Epidermal melanocyte (primary cell): ENCODE data around the gene SSBP2.

Experiments used
- DNase-seq: peaks from one replicate; pipeline ENCODE4 v3.0.0; 2011; ENCODE audit warnings: low spot score; ENCODE audit not compliant: insufficient read length

Gene SSBP2

GRCh38 chr5:81397176-81397575 is 353.7 kb downstream of the SSBP2 start:
- DNase-seq = no peak

- DNase-seq = no peak
These were observed 355.6 kb downstream of the SSBP2 start for GRCh38 chr5:81395262-81395661.

GRCh38 chr5:81393783-81394718 is 356.8 kb downstream of the SSBP2 start, which contains the start of gene ACOT12:
Gene ACOT12 (minus strand): TSS chr5:81394134. CDS start chr5:81394114, 20 bp downstream.
- DNase-seq = no peak

DNA sequence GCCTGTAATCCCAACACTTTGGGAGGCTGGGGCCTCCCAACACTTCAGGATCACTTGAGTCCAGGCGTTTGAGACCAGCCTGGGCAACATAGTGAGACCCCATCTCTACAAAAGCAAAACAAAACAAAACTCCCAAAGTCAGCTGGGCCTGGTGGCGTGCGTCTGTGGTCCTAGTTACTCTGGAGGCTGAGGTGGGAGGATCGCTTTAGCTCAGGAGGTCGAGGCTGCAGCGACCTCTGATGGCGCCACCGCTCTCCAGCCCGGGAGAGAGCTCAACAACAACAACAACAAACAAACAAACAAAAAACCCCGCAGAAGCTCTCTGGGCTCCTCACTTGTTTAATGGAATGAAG is 357.5 kb downstream of the SSBP2 start:
- DNase-seq = no peak

DNA sequence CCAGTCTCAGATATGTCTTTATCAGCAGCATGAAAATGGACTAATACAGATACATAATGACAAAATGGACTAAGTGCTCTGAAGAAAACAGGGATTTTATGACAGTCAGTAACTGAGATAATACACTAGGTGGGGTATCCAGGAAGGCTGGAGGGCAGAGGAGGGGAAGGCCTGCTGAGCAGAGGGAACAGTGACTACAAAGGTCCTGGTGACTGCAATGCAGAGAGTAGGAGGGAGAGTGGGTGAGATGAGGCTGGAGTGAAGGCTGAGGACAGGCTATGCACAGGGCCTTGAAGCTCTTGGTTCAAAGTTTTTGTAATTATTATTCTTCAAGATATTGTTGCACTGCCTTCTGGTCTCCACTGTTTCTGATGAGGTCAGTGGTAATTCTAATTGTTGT is 361.9 kb downstream of the SSBP2 start:
- no peak for DNase-seq

- DNase-seq = no peak
These were observed 362.7 kb downstream of the SSBP2 start for GRCh38 chr5:81388169-81388568.

- no peak for DNase-seq
These were observed 367.0 kb downstream of the SSBP2 start for GRCh38 chr5:81383867-81384266.

- DNase-seq = no peak
These were observed 379.5 kb downstream of the SSBP2 start for GRCh38 chr5:81371354-81371876.

GRCh38 chr5:81370912-81371311 is 380.0 kb downstream of the SSBP2 start:
- DNase-seq = no peak

- no peak for DNase-seq
These were observed 385.4 kb downstream of the SSBP2 start for GRCh38 chr5:81365541-81365940.

GRCh38 chr5:81363093-81363871 is 387.6 kb downstream of the SSBP2 start:
- no peak for DNase-seq
